HG03571 (cell line): ENCODE measurements around the gene RFC2.

Experiments
- ATAC-seq: cut with Tn5 transposase; IDR thresholded peaks from one replicate; pipeline ENCODE4 v1.9.1; 2021; ENCODE audit not compliant: unreplicated experiment

RFC2 gene

DNA sequence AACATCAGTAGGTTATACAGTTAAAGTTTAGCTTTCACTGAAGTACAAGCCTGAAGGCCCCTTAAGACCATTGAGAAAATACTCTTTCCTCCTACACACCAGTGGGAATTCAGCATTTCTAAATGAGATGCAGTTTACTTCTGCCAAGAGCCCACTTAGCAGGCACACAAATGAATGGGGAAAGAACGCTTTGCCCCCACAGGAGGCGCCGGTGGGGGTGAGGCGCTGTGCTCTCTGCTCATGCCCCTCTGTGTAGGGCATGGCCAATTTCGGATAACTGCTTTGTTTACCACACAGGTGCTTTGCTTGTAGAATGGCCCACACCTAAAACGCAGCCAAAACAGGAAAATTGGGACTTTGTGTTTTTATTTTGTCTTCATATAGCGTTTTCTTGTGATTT lies 60.3 kb downstream of the RFC2 start:
- no peak for ATAC-seq

DNA sequence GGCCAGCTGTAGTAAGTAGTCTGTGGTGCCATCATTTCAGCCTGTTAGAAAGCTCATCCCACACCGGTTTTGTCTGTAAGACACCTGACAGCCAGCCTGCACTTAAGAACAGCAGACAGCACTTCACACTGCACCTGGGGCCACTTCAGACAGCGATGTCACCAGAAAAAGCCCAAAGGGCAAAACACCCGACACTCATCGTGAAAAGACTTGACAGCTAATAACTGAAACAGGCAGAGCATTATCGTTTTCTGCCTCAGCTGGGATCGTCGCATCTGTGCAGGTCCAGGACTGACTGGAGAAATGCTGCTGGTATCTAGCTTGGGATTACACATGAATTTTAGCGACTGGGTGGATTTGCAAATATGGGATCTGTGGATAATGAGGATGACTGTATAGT lies 61.1 kb downstream of the RFC2 start:
- no peak for ATAC-seq

- ATAC-seq, result no peak
Observed at GRCh38 chr7:74191231-74191630, 63.0 kb downstream of the RFC2 start.

DNA sequence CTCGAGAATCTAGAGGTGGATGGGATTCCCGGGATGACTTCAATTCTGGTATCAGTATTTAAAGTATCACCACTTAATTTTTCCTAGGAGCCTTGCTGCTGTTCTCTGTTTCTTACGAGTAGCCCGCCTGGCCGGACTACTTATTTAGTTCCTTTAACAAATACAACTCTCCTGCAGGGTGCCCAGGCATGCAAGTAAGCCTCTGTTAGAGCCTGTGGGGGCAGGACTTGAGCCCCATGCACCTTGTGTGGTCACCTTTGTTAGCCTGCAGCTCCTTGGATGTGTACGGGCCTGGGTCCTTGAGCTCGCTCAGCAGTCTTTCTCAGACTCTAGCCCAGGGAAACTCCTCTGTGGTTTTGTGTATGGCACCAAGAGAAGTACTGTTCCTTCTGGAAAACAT lies 63.9 kb downstream of the RFC2 start:
- no peak for ATAC-seq

DNA sequence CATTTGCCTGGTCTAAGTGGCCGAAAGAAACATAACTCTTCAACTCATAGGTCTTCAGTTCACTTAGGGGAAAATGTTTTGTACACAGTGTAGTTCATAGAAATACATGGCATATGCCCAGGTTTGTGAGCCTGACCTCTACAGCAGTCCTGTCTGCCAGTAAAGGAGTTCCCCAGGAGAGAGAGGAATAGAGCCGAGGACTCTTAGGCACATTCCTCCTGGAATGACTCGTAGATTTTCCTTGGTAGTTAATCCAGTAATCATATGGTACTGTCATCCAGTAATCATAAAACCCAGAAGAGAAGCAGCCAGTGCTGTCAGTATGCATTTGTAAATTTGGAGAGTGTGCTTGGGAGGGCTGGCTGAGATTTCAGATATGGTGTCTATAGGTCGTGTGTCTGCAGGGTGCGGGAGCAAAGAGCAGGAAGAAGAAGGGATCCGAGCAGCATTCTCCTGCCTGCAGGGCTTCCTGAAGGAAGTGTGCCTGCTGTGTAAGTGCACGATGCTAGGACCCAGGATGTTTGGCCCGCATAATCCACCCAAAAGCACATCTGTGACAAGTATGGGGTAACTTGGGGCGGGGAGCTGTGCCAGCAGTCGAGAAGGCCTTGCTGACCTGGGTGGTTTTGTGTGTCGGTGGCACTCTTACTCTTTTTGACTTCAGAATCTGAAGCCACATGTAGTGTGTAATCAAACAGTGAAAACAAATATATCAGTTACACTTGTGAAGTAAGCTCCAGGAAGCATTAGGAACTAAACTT lies 66.1 kb downstream of the RFC2 start:
- no peak for ATAC-seq

DNA sequence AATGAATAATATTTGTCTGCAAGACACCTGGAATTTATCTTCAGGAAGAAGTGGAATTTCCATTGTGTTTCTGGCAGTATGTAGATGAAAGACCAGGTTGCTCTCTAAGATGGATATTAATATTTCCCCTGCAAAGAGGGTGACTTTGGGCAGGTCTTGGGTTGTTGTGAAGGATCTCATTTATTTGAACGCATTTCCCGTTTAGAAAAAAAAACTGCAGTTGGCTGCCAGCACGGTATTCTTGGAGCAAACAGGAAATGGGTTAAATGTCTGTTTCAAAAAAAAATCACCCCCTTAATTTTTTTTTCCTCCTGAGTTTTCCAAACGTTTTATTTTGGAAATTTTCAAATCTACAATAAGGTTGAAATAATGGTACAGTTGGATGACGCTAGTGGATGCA lies 68.6 kb downstream of the RFC2 start:
- no peak for ATAC-seq

DNA sequence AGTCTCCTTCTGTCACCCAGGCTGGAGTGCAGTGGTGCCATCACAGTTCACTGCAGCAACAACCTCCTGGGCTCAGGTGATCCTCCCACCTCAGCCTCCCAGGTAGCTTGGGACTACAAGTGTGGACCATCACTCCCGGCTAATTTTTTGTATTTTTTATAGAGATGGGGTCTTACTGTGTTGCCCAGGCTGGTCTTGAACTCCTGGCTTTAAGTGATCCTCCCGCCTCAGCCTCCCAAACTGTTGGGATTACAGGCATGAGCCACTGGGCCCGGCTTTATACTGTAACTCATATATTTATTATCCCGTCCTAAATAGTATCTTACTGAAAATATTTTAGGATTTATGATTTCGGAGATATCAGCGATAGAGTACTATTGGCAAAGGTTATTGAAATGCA lies 69.2 kb downstream of the RFC2 start:
- no peak for ATAC-seq

- ATAC-seq, result no peak
Observed at GRCh38 chr7:74183653-74184450, 70.3 kb downstream of the RFC2 start.

DNA sequence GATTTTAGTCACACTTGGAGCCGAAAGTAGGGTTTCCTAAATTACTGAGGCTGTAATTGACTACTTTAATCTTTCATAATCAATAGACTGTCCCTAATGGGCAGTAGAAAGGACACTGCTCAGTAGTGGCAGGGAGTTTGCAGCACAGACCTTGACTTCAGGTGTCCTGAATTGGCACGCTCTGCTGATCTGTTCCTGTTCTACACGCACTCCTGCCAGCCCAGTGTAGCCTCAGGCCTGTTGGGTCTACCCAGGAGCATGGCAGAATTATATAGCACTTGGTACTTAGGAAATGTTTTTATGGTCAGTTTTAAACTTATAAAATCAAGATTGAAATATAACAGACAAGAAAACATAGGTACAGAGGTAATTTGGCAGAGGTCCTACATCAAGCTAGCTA lies 71.1 kb downstream of the RFC2 start:
- no peak for ATAC-seq

DNA sequence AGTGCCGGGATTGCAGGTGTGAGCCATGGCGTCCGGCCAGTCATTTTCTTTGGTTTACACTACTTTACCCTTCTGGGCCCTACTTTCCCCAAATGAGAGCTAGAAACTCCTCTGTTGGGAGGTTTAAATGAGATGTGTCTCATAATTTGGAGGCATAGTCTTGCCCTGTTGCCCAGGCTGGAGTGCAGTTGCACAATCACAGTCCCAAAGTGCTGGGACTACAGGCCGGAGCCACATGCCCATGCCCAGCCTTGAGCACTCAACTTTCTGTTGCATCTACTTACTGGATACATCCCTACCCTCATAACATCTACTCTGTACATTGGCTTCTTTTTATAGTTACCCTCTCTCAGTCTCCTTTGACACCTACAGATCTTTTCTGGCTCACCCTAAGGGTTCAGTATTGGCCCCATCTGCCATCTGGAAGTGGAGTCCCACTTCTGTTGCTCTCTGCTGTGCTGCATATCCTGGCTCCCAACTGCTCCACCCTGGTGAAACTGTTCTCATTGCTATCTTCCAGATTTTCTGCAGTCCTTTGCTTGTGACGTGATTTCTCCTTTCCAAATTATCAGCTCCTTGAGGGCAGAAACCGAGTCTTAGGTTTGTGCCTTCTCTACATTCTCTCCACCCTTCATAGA lies 71.6 kb downstream of the RFC2 start:
- ATAC-seq, result no peak

GRCh38 chr7:74181821-74182220 lies 72.4 kb downstream of the RFC2 start:
- no peak for ATAC-seq
